Liver (tissue), 9 donors: Measurements from ENCODE around the gene PLA2G4D. TPM values are rescaled to one million over a fixed set of nuclear protein-coding genes. Genes with fewer than 3 reads are reported as not detected.

Experiments used
- DNase-seq: peaks from one replicate; pipeline ENCODE4 v3.0.0-alpha.2; 2017; ENCODE audit warnings: low spot score
- H3K27ac ChIP-seq, 2 donors: one replicate each; pipeline ENCODE4 v1.7.0; 2013; ENCODE audit warnings: inconsistent platforms in 2 of 2, low read length in 2 of 2, control low read depth in 1 of 2, low read depth in 1 of 2, mild to moderate bottlenecking in 1 of 2
- H3K27me3 ChIP-seq, 4 donors: one replicate each; pipeline versions ENCODE4 v1.6.1 to v1.7.0; 2013; ENCODE audit warnings: low read length in 3 of 4, inconsistent platforms in 1 of 4, mild to moderate bottlenecking in 1 of 4, moderate library complexity in 1 of 4; ENCODE audit not compliant: control insufficient read depth in 4 of 4, insufficient read depth in 4 of 4
- H3K36me3 ChIP-seq, 4 donors: one replicate each; pipeline versions ENCODE4 v1.6.1 to v1.7.0; 2013; ENCODE audit warnings: low read length in 3 of 4, mild to moderate bottlenecking in 3 of 4, low read depth in 1 of 4, moderate library complexity in 1 of 4; ENCODE audit not compliant: control insufficient read depth in 4 of 4, insufficient read depth in 3 of 4
- H3K4me1 ChIP-seq, 4 donors: one replicate each; pipeline versions ENCODE4 v1.6.1 to v1.7.0; 2013; ENCODE audit warnings: low read length in 3 of 4, mild to moderate bottlenecking in 3 of 4, moderate library complexity in 1 of 4; ENCODE audit not compliant: control insufficient read depth in 4 of 4, insufficient read depth in 4 of 4
- H3K4me3 ChIP-seq, 3 donors: one replicate each; pipeline versions ENCODE4 v1.6.1 to v1.7.0; 2013; ENCODE audit warnings: low read length in 3 of 3, control low read depth in 1 of 3, low read depth in 1 of 3, mild to moderate bottlenecking in 1 of 3
- H3K9ac ChIP-seq, 2 donors: one replicate each; pipeline ENCODE4 v1.7.0; 2013; ENCODE audit warnings: low read length in 2 of 2, mild to moderate bottlenecking in 2 of 2, moderate library complexity in 2 of 2, control low read depth in 1 of 2, low read depth in 1 of 2
- H3K9me3 ChIP-seq, 4 donors: one replicate each; pipeline versions ENCODE4 v1.6.1 to v1.7.0; 2013; ENCODE audit warnings: low read length in 3 of 4; ENCODE audit not compliant: control insufficient read depth in 4 of 4
- GABPA ChIP-seq, 2 donors: IDR thresholded peaks in 1 of 2; conservative IDR thresholded peaks in 1 of 2; 2 replicates each; pipeline ENCODE4 v1.6.1; 2016; ENCODE audit warnings: antibody characterized with exemption in 2 of 2, mild to moderate bottlenecking in 1 of 2, moderate library complexity in 1 of 2
- HNF4A ChIP-seq, 2 donors: conservative IDR thresholded peaks; 2 replicates each; pipeline ENCODE4 v1.6.1; 2016; ENCODE audit warnings: antibody characterized with exemption in 2 of 2, mild to moderate bottlenecking in 2 of 2
- HNF4G ChIP-seq: IDR thresholded peaks from 2 replicates; pipeline ENCODE4 v1.6.1; 2016; ENCODE audit warnings: antibody characterized with exemption
- JUND ChIP-seq, 2 donors: IDR thresholded peaks; 2 replicates each; pipeline ENCODE4 v1.6.1; 2016; ENCODE audit warnings: antibody characterized with exemption in 2 of 2
- NR2F2 ChIP-seq: IDR thresholded peaks from 2 replicates; pipeline ENCODE4 v1.6.1; 2016; ENCODE audit warnings: antibody characterized with exemption
- RAD21 ChIP-seq, 2 donors: IDR thresholded peaks; 2 replicates each; pipeline ENCODE4 v1.6.1; 2016; ENCODE audit warnings: antibody characterized with exemption in 2 of 2, mild to moderate bottlenecking in 2 of 2
- RXRA ChIP-seq, 2 donors: IDR thresholded peaks; 2 replicates each; pipeline ENCODE4 v1.6.1; 2017 to 2018; ENCODE audit warnings: antibody characterized with exemption in 2 of 2, mild to moderate bottlenecking in 1 of 2
- SP1 ChIP-seq: IDR thresholded peaks from 2 replicates; pipeline ENCODE4 v1.6.1; 2018; ENCODE audit warnings: antibody characterized with exemption, mild to moderate bottlenecking
- TAF1 ChIP-seq: conservative IDR thresholded peaks from 2 replicates; pipeline ENCODE4 v1.6.1; 2016; ENCODE audit warnings: antibody characterized with exemption, mild to moderate bottlenecking
- WGBS: extraction: QIAGEN DNeasy Blood & Tissue Kit; methylation state at CpG from one replicate; pipeline ENCODE4 v1.1.7; 2013; 5-methylcytosine and 5-hydroxymethylcytosine counted together
- polyA plus RNA-seq, 2 donors: library from polyadenylated mRNA; stranded (reverse) in 1 of 2; unstranded in 1 of 2; fragments of 200-250 nt in 1 of 2; fragments of >200 nt in 1 of 2; fragmentation: Nextera tagmentation in 1 of 2; extraction: Ambion mirVana in 1 of 2; gene quantifications; one replicate each; pipeline versions ENCODE4 v1.2.1 to v1.2.3, GENCODE V29; 2013 to 2015
- total RNA-seq, 2 donors: library from RNA; depleted of rRNA; stranded (reverse); fragments of >200 nt; gene quantifications; one replicate each; pipeline ENCODE4 v1.2.3, GENCODE V29; 2014
- TF ChIP-seq, protein P1 (sequence below): IDR thresholded peaks from 2 replicates; pipeline ENCODE4 v1.6.1; 2016; ENCODE audit warnings: antibody characterized with exemption
- TF ChIP-seq, protein P2 (sequence below): IDR thresholded peaks from 2 replicates; pipeline ENCODE4 v1.6.1; 2016; ENCODE audit warnings: antibody characterized with exemption, mild to moderate bottlenecking
- TF ChIP-seq, protein P3 (sequence below): IDR thresholded peaks from 2 replicates; pipeline ENCODE4 v1.6.1; 2016; ENCODE audit warnings: antibody characterized with exemption
- donor health status: healthy.
- donor health status: healthy.
- donor health status: healthy.
- donor health status: healthy.
- donor health status: healthy.

Gene PLA2G4D
- total and polyA plus RNA-seq, 4 donors, result not detected

DNA sequence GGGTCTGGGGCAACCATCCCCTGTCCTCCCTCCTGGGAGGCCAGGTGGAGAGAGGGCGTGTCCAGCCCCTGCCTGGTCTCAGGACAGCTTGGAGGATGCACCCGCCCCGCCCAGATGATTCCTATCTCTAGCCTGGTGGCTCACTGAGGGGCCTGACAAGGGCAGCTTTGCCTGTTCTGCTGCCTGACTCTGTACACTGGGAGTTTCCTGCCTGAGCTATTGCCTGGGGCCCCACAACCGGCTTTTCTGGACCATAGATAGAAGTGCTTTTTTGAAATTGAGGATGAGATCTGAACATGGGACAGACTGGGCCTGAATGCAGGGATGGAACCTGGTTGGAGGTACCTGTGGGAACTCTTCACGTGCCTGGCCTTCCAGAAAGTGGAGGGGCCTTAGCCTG, 72.8 kb downstream of the PLA2G4D start:
- DNase-seq, result no peak
- no peaks in the 10 kb centered on the region for H3K36me3 ChIP-seq
- H3K4me1 ChIP-seq, result no peaks in the 10 kb centered on the region
- H3K4me3 ChIP-seq, result no peak overlapping the region
- no peak overlapping the region for H3K9ac ChIP-seq
- H3K9me3 ChIP-seq, result no peaks in the 10 kb centered on the region
- WGBS, result 94% methylated on average over 5 of the region's 5 CpGs
- H3K27me3 ChIP-seq, result no peaks in the 10 kb centered on the region
- TF ChIP-seq TAF1 (no peak), RAD21 (IDR thresholded peaks at IDR 0.05) (no peak), HNF4G (no peak), NR2F2 (no peak), RXRA (IDR thresholded peaks at IDR 0.05) (no peak), HNF4A (conservative IDR thresholded peaks at IDR 0.05) (no peak), GABPA (IDR thresholded peaks at IDR 0.05 in 1 of 2, conservative IDR thresholded peaks at IDR 0.05 in 1 of 2) (no peak), SP1 (no peak)
- TF ChIP-seq, protein P1, sequence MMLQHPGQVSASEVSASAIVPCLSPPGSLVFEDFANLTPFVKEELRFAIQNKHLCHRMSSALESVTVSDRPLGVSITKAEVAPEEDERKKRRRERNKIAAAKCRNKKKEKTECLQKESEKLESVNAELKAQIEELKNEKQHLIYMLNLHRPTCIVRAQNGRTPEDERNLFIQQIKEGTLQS, result no peak
- TF ChIP-seq, protein P2, sequence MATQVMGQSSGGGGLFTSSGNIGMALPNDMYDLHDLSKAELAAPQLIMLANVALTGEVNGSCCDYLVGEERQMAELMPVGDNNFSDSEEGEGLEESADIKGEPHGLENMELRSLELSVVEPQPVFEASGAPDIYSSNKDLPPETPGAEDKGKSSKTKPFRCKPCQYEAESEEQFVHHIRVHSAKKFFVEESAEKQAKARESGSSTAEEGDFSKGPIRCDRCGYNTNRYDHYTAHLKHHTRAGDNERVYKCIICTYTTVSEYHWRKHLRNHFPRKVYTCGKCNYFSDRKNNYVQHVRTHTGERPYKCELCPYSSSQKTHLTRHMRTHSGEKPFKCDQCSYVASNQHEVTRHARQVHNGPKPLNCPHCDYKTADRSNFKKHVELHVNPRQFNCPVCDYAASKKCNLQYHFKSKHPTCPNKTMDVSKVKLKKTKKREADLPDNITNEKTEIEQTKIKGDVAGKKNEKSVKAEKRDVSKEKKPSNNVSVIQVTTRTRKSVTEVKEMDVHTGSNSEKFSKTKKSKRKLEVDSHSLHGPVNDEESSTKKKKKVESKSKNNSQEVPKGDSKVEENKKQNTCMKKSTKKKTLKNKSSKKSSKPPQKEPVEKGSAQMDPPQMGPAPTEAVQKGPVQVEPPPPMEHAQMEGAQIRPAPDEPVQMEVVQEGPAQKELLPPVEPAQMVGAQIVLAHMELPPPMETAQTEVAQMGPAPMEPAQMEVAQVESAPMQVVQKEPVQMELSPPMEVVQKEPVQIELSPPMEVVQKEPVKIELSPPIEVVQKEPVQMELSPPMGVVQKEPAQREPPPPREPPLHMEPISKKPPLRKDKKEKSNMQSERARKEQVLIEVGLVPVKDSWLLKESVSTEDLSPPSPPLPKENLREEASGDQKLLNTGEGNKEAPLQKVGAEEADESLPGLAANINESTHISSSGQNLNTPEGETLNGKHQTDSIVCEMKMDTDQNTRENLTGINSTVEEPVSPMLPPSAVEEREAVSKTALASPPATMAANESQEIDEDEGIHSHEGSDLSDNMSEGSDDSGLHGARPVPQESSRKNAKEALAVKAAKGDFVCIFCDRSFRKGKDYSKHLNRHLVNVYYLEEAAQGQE, result no peak
- TF ChIP-seq, protein P3, sequence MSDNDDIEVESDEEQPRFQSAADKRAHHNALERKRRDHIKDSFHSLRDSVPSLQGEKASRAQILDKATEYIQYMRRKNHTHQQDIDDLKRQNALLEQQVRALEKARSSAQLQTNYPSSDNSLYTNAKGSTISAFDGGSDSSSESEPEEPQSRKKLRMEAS, result no peak
- H3K27ac ChIP-seq, result no peak overlapping the region

DNA sequence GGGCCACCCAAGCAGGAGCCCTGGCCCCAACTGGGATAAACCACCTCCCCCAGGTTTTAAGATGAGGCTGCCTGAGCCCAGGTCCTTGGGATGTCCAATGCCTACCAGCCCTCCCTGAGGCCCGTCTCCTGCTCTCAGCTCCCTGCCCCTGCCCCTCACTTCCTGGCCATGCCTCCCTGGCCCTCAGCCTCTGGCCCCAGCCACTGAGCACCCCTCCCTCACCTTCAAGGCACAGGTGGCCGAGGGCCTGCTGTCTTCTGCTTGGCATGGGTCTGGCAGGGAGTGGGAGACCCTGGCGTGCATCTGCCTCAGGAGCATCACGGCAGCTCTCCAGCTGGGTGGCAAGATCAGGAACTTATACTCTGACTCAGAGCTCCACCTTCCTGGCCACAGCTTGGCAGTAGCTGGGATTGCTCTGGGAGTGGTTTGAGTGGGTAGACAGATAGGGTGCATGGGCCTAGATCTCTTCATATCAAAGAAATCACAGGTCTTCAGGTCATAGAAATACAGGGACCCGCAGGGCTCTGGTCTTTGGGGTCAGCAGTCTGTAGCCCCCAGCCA, 73.6 kb downstream of the PLA2G4D start, which contains the start of gene PLA2G4E:
Gene PLA2G4E, minus strand, starts transcription at position 330 of the 561 bp plus-strand sequence. Its CDS starts 12 bp downstream, at position 318.
- no peak for DNase-seq

More for the DNA sequence above, 73.6 kb downstream of the PLA2G4D start, which contains the start of gene PLA2G4E:
- no peaks in the 10 kb centered on the region for H3K4me1 ChIP-seq
- H3K4me3 ChIP-seq, result no peak within 1 kb of the TSS
- H3K27ac ChIP-seq, result no peak within 1 kb of the TSS
- H3K9me3 ChIP-seq, result no peaks in the 10 kb centered on the region
- TF ChIP-seq JUND (IDR thresholded peaks at IDR 0.05), result no peak
- TF ChIP-seq, protein P3, result no peak
- no peak for TF ChIP-seq HNF4A (conservative IDR thresholded peaks at IDR 0.05)
- H3K36me3 ChIP-seq, result no peaks in the 10 kb centered on the region
- WGBS, result 93% methylated on average over 5 of the region's 5 CpGs
- no peaks in the 10 kb centered on the region for H3K27me3 ChIP-seq
- H3K9ac ChIP-seq, result no peak within 1 kb of the TSS
